WTC11 (cell line): ENCODE results near the gene CNST. TPM values are rescaled to one million over a fixed set of nuclear protein-coding genes. Genes with fewer than 3 reads are reported as not detected.

Source experiments
- ATAC-seq: fragments of 200-7000 bp; cut with Tn5 transposase; 2 replicates; pipeline ENCODE4 v1.10.0; 2021; ENCODE audit warnings: mild to moderate bottlenecking, moderate library complexity
- CTCF ChIA-PET: fragments of 300-600 bp; sonication (Branson Sonifier 250); formaldehyde crosslinking; loops from one replicate; lab custom pipeline; 2021; ENCODE audit warnings: antibody characterized with exemption; lab: Charles Lee
- POLR2A ChIA-PET: fragments of 350-600 bp; sonication (Branson Sonifier 250); formaldehyde crosslinking; loops from one replicate; lab custom pipeline; 2021; ENCODE audit warnings: antibody characterized with exemption; lab: Charles Lee
- DNase-seq: peaks from one replicate; pipeline ENCODE4 v3.0.0; 2021; ENCODE audit warnings: low spot score
- H3K27ac Mint-ChIP-seq: 2 replicates; pipeline ENCODE4 v1.8.0; 2021; ENCODE audit warnings: mixed read lengths
- H3K27me3 Mint-ChIP-seq: 2 replicates; pipeline ENCODE4 v1.8.0; 2021; ENCODE audit warnings: low read depth, mild to moderate bottlenecking, moderate library complexity, mixed read lengths
- H3K36me3 Mint-ChIP-seq: 2 replicates; pipeline ENCODE4 v1.8.0; 2021; ENCODE audit warnings: mixed read lengths
- H3K4me1 Mint-ChIP-seq: 2 replicates; pipeline ENCODE4 v1.8.0; 2022; ENCODE audit warnings: mixed read lengths
- H3K4me3 Mint-ChIP-seq: 2 replicates; pipeline ENCODE4 v1.8.0; 2021; ENCODE audit warnings: mild to moderate bottlenecking, moderate library complexity, mixed read lengths
- H3K9me3 Mint-ChIP-seq: 2 replicates; pipeline ENCODE4 v1.8.0; 2021; ENCODE audit warnings: mixed read lengths
- ATF1 ChIP-seq: sonication (generic); formaldehyde crosslinking; IDR thresholded peaks from 2 replicates; pipeline ENCODE4 v1.8.1; 2023; ENCODE audit warnings: mild to moderate bottlenecking, moderate library complexity, missing genetic modification reagents
- ATF6 ChIP-seq: sonication (generic); formaldehyde crosslinking; IDR thresholded peaks from 2 replicates; pipeline ENCODE4 v1.8.1; 2023; ENCODE audit warnings: mild to moderate bottlenecking, missing genetic modification reagents
- CREM ChIP-seq: sonication (generic); formaldehyde crosslinking; IDR thresholded peaks from 2 replicates; pipeline ENCODE4 v1.8.1; 2022; ENCODE audit warnings: mild to moderate bottlenecking, missing genetic modification reagents, moderate library complexity
- CTCF ChIP-seq: fragments of 200-600 bp; IDR thresholded peaks from 2 replicates; pipeline ENCODE4 v1.8.0; 2022; ENCODE audit warnings: antibody characterized with exemption
- E2F1 ChIP-seq: sonication (generic); formaldehyde crosslinking; IDR thresholded peaks from 2 replicates; pipeline ENCODE4 v1.8.0; 2022; ENCODE audit warnings: mild to moderate bottlenecking, missing genetic modification reagents
- ERG ChIP-seq: fragments of 250-450 bp; sonication (Bioruptor Pico); IDR thresholded peaks from 2 replicates; pipeline ENCODE4 v1.8.0; 2021; ENCODE audit warnings: mild to moderate bottlenecking
- ETV6 ChIP-seq: sonication (generic); formaldehyde crosslinking; IDR thresholded peaks from 2 replicates; pipeline ENCODE4 v1.8.1; 2022; ENCODE audit warnings: mild to moderate bottlenecking, missing genetic modification reagents
- FOXK1 ChIP-seq: sonication (generic); formaldehyde crosslinking; IDR thresholded peaks from 2 replicates; pipeline ENCODE4 v1.8.0; 2022; ENCODE audit warnings: mild to moderate bottlenecking, moderate library complexity, missing genetic modification reagents
- HMGXB4 ChIP-seq: sonication (generic); formaldehyde crosslinking; IDR thresholded peaks from 2 replicates; pipeline ENCODE4 v1.8.1; 2023; ENCODE audit warnings: mild to moderate bottlenecking, moderate library complexity, missing genetic modification reagents
- IRF1 ChIP-seq: sonication (generic); formaldehyde crosslinking; IDR thresholded peaks from 2 replicates; pipeline ENCODE4 v1.8.0; 2023; ENCODE audit warnings: missing genetic modification reagents
- IRF2 ChIP-seq: sonication (generic); formaldehyde crosslinking; IDR thresholded peaks from 2 replicates; pipeline ENCODE4 v1.8.0; 2022; ENCODE audit warnings: low read depth, missing genetic modification reagents, borderline replicate concordance
- ZBTB21 ChIP-seq: sonication (generic); formaldehyde crosslinking; IDR thresholded peaks from 2 replicates; pipeline ENCODE4 v1.8.1; 2023; ENCODE audit warnings: mild to moderate bottlenecking, missing genetic modification reagents, borderline replicate concordance
- ZMAT4 ChIP-seq: fragments of 250-450 bp; sonication (Bioruptor Pico); IDR thresholded peaks from 2 replicates; pipeline ENCODE4 v1.9.0; 2021; ENCODE audit warnings: mild to moderate bottlenecking
- ZNF219 ChIP-seq: sonication (generic); formaldehyde crosslinking; IDR thresholded peaks from 2 replicates; pipeline ENCODE4 v1.8.0; 2023; ENCODE audit warnings: missing genetic modification reagents, mild to moderate bottlenecking, borderline replicate concordance
- ZNF425 ChIP-seq: fragments of 250-450 bp; sonication (Bioruptor Pico); conservative IDR thresholded peaks from 2 replicates; pipeline ENCODE4 v1.9.0; 2021; ENCODE audit warnings: mild to moderate bottlenecking
- ZNF532 ChIP-seq: fragments of 250-450 bp; sonication (Bioruptor Pico); IDR thresholded peaks from 2 replicates; pipeline ENCODE4 v1.9.0; 2021; ENCODE audit warnings: mild to moderate bottlenecking, borderline replicate concordance
- total RNA-seq: library from RNA; stranded (reverse); gene quantifications from 3 replicates; pipeline ENCODE4 v1.2.3, GENCODE V29; 2021

Gene CNST
- total RNA-seq, 1 experiment from 2014 or later, result 18.4 TPM

- Mint-ChIP-seq H3K36me3 (peaks cover 43% of the 10 kb centered on the region), H3K4me1 (no peaks in the 10 kb centered on the region), H3K27me3 (no peaks in the 10 kb centered on the region), H3K4me3 (no peak overlapping the region), H3K27ac (no peak overlapping the region), H3K9me3 (no peaks in the 10 kb centered on the region)
- TF ChIP-seq E2F1 (no peak), ATF1 (CRISPR knock-in tag) (no peak), HMGXB4 (CRISPR knock-in tag) (no peak), ZMAT4 (CRISPR knock-in tag) (no peak), ZNF425 (no peak), IRF2 (CRISPR knock-in tag) (no peak), ATF6 (CRISPR knock-in tag) (no peak), ERG (CRISPR knock-in tag) (no peak), CREM (CRISPR knock-in tag) (no peak), ZNF219 (CRISPR knock-in tag) (no peak), IRF1 (CRISPR knock-in tag) (no peak), ETV6 (no peak), ZNF532 (CRISPR knock-in tag) (no peak), ZBTB21 (no peak), CTCF (no peak), FOXK1 (no peak)
- POLR2A ChIA-PET, result no interaction called here
- no peak for ATAC-seq
- no peak for DNase-seq
- CTCF ChIA-PET, result no interaction called here
These were observed 14.1 kb upstream of the CNST start for GRCh38 chr1:246552110-246552509.
